Spleen (tissue), 11 donors: ENCODE measurements around the gene IDE. TPM values are rescaled to one million over a fixed set of nuclear protein-coding genes. Genes with fewer than 3 reads are reported as not detected.
"Not testable (repeated sequence)": the region's sequence is repeated elsewhere in the genome, so short reads cannot be mapped to it uniquely, and the experiment has no call there.

Experiments
- DNase-seq: peaks from one replicate; pipeline ENCODE4 v3.0.0-alpha.2; 2020
- H3K27ac ChIP-seq, 8 donors: fragments of 200-600 bp; sonication (generic) in 7 of 8; 1 replicate in 4 of 8; 2 replicates in 4 of 8; pipeline versions ENCODE4 v1.5.0 to v1.8.0; 2016 to 2021; ENCODE audit warnings: inconsistent platforms in 4 of 8, mild to moderate bottlenecking in 4 of 8, moderate library complexity in 1 of 8
- H3K27me3 ChIP-seq, 7 donors: fragments of 200-600 bp; sonication (generic) in 6 of 7; replicated peaks in 1 of 7; 1 replicate in 4 of 7; 2 replicates in 3 of 7; pipeline versions ENCODE4 v1.5.0 to v1.8.0; 2016 to 2021; ENCODE audit warnings: inconsistent platforms in 3 of 7, mild to moderate bottlenecking in 1 of 7
- H3K36me3 ChIP-seq, 6 donors: fragments of 200-600 bp; sonication (generic) in 5 of 6; 1 replicate in 4 of 6; 2 replicates in 2 of 6; pipeline versions ENCODE4 v1.5.0 to v1.8.0; 2016 to 2021; ENCODE audit warnings: inconsistent platforms in 2 of 6
- H3K4me1 ChIP-seq, 6 donors: fragments of 200-600 bp; sonication (generic) in 5 of 6; 1 replicate in 3 of 6; 2 replicates in 3 of 6; pipeline versions ENCODE4 v1.5.0 to v1.8.0; 2016 to 2021; ENCODE audit warnings: inconsistent platforms in 3 of 6
- H3K4me3 ChIP-seq, 8 donors: fragments of 200-600 bp; sonication (generic) in 7 of 8; 1 replicate in 4 of 8; 2 replicates in 4 of 8; pipeline versions ENCODE4 v1.5.0 to v1.8.0; 2016 to 2021; ENCODE audit warnings: inconsistent platforms in 4 of 8, mild to moderate bottlenecking in 4 of 8, moderate library complexity in 2 of 8
- H3K9me3 ChIP-seq, 8 donors: fragments of 200-600 bp; sonication (generic) in 7 of 8; 1 replicate in 4 of 8; 2 replicates in 4 of 8; pipeline versions ENCODE4 v1.5.0 to v1.8.0; 2016 to 2021; ENCODE audit warnings: inconsistent platforms in 4 of 8
- POLR2A ChIP-seq, 3 donors: fragments of 450-650 bp; IDR thresholded peaks; one replicate each; pipeline ENCODE4 v1.5.1; 2017; ENCODE audit warnings: antibody characterized with exemption in 3 of 3, mild to moderate bottlenecking in 1 of 3
- POLR2AphosphoS5 ChIP-seq, 3 donors: sonication (generic); formaldehyde crosslinking; IDR thresholded peaks; one replicate each; pipeline ENCODE4 v1.5.1; 2017; ENCODE audit warnings: antibody characterized with exemption in 3 of 3
- WGBS, 5 donors: extraction: QIAGEN DNeasy Blood & Tissue Kit in 3 of 5; methylation state at CpG; one replicate each; pipeline versions ENCODE4 v1.1.5 to v1.1.7; 2013 to 2018; 5-methylcytosine and 5-hydroxymethylcytosine counted together
- intact Hi-C: fragments of 100-400 bp; cut with DNase I; formaldehyde crosslinking; loops from one replicate; pipeline ENCODE4 v1.15.0; 2023; ENCODE audit warnings: low total_unique reads
- polyA plus RNA-seq, 3 donors: library from polyadenylated mRNA; stranded (reverse); fragments of 200-250 nt; gene quantifications; one replicate each; pipeline ENCODE4 v1.2.1, GENCODE V29; 2013
- total RNA-seq, 7 donors: library from RNA; depleted of rRNA in 3 of 7; stranded (reverse); fragments of >200 nt in 3 of 7; fragmentation: NEBNext Ultra II Directional in 4 of 7; extraction: Animal tissue kit (Norgen Biotek cat#: 25700) in 4 of 7; gene quantifications; one replicate each; pipeline versions ENCODE4 v1.1.0 to v1.2.1, GENCODE V29; 2016 to 2021
- TF ChIP-seq, protein P1 (sequence below), 11 experiments: fragments of 200-600 bp in 7 of 11; fragments of 450-650 bp in 4 of 11; sonication (generic) in 4 of 11; IDR thresholded peaks in 8 of 11; conservative IDR thresholded peaks in 3 of 11; 1 replicate in 7 of 11; 2 replicates in 4 of 11; pipeline versions ENCODE4 v1.4.0 to v1.8.0; 2016 to 2021; ENCODE audit warnings: antibody characterized with exemption in 11 of 11, inconsistent platforms in 4 of 11, mild to moderate bottlenecking in 1 of 11
- donor health status: healthy with polysubstance abuse.
- donor health status: DM: no; HTN: no; CAD: no; lungs with moderate emphysema.
- donor health status: DM: no; HTN: no; CAD: no.
- donor health status: Bipolar disorder and iron deficiency.
- donor health status: healthy.
- donor health status: DM: no; HTN: no; CAD: no.
- donor health status: DM: yes; HTN: yes; CAD: no.

Gene IDE
- total and polyA plus RNA-seq, 10 donors: 4.4 to 35.2 (median 29.9) TPM

DNA sequence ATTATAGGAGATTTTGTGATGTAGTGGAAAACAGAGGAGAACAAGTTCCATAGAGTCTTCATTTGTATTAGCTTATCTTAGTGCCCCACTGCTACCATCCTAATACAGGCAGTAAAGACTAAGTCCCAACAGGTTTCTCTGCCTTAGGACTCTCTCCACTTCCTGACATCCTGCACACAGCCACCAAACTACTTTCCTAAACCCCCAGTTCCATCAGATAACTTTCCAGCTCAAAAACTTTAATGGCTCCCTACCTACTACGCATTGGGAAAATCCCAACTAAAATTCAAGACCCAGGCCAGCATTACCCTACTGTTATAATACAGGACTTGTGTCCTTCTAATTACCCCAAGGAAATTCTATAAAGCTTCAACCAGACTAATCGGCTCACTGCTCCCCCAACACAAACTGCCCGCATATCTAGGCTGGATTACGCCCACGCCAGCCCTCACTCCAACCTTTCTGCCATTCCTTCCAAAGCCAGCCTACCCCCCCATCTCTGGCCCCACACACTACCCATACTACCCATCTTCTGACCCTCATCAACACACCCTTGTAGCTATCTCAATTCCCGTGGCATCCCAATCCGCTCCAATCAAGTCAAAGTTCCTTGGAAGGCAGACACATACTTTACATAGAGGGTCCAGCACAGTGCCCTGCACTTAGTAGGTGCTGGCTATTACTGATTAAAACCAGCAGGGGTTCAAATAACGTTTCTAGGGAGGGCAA is 1.4 kb downstream of the IDE start:
- no peaks in the 10 kb centered on the region for H3K9me3 ChIP-seq
- 71 to 79% (median 74%) methylated on average over 8 of the region's 8 CpGs for WGBS, 5 donors
- H3K4me3 ChIP-seq: peak overlapping the region; percentile 78 to 98 (median 88)
- no peaks in the 10 kb centered on the region for H3K27me3 ChIP-seq
- H3K4me1 ChIP-seq: peaks cover 23 to 83% (median 36%) of the 10 kb centered on the region in 6 donors
- intact Hi-C loops: loop anchor here (5.0 kb wide), 1 partner anchor 55 kb away; no protein-coding TSS in a partner anchor
- TF ChIP-seq POLR2AphosphoS5 (IDR thresholded peaks at IDR 0.05) (no peak), POLR2A (IDR thresholded peaks at IDR 0.05) (no peak)
- TF ChIP-seq, protein P1, sequence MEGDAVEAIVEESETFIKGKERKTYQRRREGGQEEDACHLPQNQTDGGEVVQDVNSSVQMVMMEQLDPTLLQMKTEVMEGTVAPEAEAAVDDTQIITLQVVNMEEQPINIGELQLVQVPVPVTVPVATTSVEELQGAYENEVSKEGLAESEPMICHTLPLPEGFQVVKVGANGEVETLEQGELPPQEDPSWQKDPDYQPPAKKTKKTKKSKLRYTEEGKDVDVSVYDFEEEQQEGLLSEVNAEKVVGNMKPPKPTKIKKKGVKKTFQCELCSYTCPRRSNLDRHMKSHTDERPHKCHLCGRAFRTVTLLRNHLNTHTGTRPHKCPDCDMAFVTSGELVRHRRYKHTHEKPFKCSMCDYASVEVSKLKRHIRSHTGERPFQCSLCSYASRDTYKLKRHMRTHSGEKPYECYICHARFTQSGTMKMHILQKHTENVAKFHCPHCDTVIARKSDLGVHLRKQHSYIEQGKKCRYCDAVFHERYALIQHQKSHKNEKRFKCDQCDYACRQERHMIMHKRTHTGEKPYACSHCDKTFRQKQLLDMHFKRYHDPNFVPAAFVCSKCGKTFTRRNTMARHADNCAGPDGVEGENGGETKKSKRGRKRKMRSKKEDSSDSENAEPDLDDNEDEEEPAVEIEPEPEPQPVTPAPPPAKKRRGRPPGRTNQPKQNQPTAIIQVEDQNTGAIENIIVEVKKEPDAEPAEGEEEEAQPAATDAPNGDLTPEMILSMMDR (IDR thresholded peaks at IDR 0.05 in 8 of 11, conservative IDR thresholded peaks at IDR 0.05 in 3 of 11): no peak
- DNase-seq: no peak
- peak overlapping the region in 5 of 8 donors; percentile 91 to 95 (median 94) for H3K27ac ChIP-seq
- peaks cover 0 to 11% (median 0%) of the 10 kb centered on the region in 6 donors for H3K36me3 ChIP-seq

DNA sequence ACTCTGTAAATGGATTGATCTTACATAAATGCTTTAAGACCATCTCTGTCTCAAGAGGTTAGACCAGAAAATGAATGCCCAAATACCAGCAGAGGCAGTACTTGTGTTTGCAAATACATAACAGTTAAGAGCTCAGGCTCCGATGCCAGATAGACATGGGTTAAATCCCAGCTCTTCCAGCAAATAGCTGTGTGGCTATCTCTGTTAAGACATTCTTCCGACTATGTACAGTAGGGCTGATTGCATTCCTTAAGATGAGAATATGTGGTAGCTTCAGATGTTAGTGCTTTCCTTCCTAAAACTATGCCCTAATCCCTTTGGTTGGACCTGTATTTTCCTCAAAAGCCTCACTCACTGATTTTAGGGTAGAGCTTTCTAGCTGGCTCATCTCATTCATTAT is 2.2 kb downstream of the IDE start:
- Histone ChIP-seq H3K4me1 (peaks cover 23 to 88% (median 36%) of the 10 kb centered on the region in 6 donors), H3K36me3 (peaks cover 0 to 11% (median 0%) of the 10 kb centered on the region in 6 donors), H3K27me3 (no peaks in the 10 kb centered on the region), H3K9me3 (no peaks in the 10 kb centered on the region), H3K4me3 (peak overlapping the region in 1 of 8 donors; percentile 90), H3K27ac (no peak overlapping the region)
- DNase-seq: no peak
- 79 to 87% (median 86%) methylated on average over 2 of the region's 2 CpGs for WGBS, 5 donors
- TF ChIP-seq, protein P1 (IDR thresholded peaks at IDR 0.05 in 8 of 11, conservative IDR thresholded peaks at IDR 0.05 in 3 of 11): no peak
- TF ChIP-seq POLR2AphosphoS5 (IDR thresholded peaks at IDR 0.05): no peak
- no peak for TF ChIP-seq POLR2A (IDR thresholded peaks at IDR 0.05)
- intact Hi-C loops: loop anchor here (5.0 kb wide), 1 partner anchor 54 kb away; no protein-coding TSS in a partner anchor

DNA sequence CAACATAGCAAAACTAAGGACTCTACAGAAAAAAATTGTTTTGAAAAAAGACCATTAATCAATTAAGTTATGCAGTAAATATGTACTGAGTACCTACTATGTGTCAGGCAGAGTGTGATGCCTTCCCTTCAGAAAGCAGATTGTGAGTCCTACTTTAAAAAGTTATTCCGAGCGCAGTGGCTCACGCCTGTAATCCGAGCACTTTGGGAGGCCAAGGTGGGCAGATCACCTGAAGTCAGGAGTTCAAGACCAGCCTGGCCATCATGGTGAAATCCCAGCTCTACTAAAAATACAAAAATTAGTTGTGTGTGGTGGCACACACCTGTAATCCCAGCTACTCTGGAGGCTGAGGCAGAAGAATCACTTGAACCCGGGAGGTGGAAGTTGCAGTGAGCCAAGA is 4.2 kb downstream of the IDE start:
- Histone ChIP-seq H3K4me1 (peaks cover 16 to 71% (median 26%) of the 10 kb centered on the region in 6 donors), H3K36me3 (peaks cover 0 to 21% (median 0%) of the 10 kb centered on the region in 6 donors)
- intact Hi-C loops: loop anchor here (5.0 kb wide), 1 partner anchor 52 kb away; no protein-coding TSS in a partner anchor
- not testable (repeated sequence) for H3K9me3 ChIP-seq, DNase-seq, H3K27ac ChIP-seq, H3K4me3 ChIP-seq, H3K27me3 ChIP-seq
- 93 to 99% (median 95%) methylated on average over 5 of the region's 5 CpGs for WGBS, 5 donors

DNA sequence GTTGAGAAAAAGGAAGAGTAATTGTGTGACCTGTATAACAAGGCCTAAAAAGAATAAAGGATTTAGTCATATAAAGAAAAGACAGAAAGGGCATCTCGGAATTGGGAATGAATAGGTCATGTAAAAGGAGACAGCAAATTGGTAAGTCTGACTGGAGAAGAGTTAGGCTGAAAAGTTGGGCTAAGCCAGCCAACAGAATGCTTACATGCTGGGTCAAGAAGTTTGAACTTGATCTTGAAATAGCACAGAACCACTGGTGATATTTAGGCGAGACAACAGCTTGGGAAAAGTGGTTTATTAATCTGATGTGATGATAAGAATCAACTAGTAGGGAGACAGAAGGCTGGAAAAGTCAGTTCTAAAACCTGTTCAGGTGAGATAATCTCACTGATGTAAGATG is 4.8 kb downstream of the IDE start:
- Histone ChIP-seq H3K9me3 (no peaks in the 10 kb centered on the region), H3K4me1 (peaks cover 15 to 68% (median 25%) of the 10 kb centered on the region in 6 donors), H3K27me3 (no peaks in the 10 kb centered on the region), H3K36me3 (peaks cover 0 to 27% (median 0%) of the 10 kb centered on the region in 6 donors), H3K27ac (no peak overlapping the region), H3K4me3 (no peak overlapping the region)
- WGBS, 5 donors: 71 to 83% (median 76%) methylated on average over 2 of the region's 2 CpGs
- no peak for DNase-seq
- intact Hi-C loops: no loop called here
- TF ChIP-seq POLR2A (IDR thresholded peaks at IDR 0.05): no peak

DNA sequence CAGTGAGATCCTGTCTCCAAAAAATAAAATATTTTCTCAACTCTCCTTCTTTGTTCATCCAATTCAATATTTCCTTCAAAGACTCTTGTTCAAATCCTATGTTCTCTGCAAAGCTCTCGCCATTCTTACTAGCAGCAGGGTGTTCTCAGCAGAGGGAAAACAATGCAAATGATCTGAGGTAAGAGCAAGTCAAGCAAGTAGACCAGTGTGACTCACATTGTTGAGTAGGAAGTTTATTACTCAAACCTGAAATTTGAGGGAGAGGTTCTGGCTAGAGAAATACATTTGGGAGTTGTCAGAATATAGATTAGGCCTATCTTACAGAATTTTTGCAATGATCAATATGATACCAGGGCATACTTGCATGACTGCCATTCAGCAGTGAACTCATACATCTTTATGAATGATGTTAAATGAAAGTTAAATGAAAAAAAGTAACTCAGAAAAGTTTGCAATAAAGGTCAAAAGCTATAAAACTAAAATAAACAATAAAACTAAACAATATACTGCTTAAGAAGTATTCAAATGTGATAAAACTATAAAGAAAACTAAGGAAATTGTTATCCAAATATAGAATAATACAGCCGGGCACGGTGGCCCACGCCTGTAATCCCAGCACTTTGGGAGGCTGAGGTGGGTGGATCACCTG is 5.8 kb downstream of the IDE start:
- intact Hi-C loops: no loop called here
- WGBS, 5 donors: 79 to 91% (median 82%) methylated on average over 4 of the region's 4 CpGs
- peaks cover 0 to 30% (median 0%) of the 10 kb centered on the region in 6 donors for H3K36me3 ChIP-seq
- no peak overlapping the region for H3K4me3 ChIP-seq
- no peak overlapping the region for H3K27ac ChIP-seq
- peaks cover 15 to 64% (median 24%) of the 10 kb centered on the region in 6 donors for H3K4me1 ChIP-seq
- H3K27me3 ChIP-seq: no peaks in the 10 kb centered on the region
- no peaks in the 10 kb centered on the region for H3K9me3 ChIP-seq
- TF ChIP-seq POLR2AphosphoS5 (IDR thresholded peaks at IDR 0.05): no peak
- TF ChIP-seq POLR2A (IDR thresholded peaks at IDR 0.05): no peak
- TF ChIP-seq, protein P1 (IDR thresholded peaks at IDR 0.05 in 8 of 11, conservative IDR thresholded peaks at IDR 0.05 in 3 of 11): no peak
- no peak for DNase-seq
